Activated CD4-positive, CD25-positive, alpha-beta regulatory T cell (primary cell): ENCODE data around the gene RBX1.
"Not testable (repeated sequence)": the region's sequence is repeated elsewhere in the genome, so short reads cannot be mapped to it uniquely, and the experiment has no call there.

Source experiments
- DNase-seq, 4 experiments: peaks; one replicate each; lab custom pipeline; 2025; lab: John Stamatoyannopoulos, UW

The RBX1 gene

GRCh38 chr22:40972587-40972986, 21.4 kb downstream of the RBX1 start:
- DNase-seq = no peak

- no peak for DNase-seq
Observed at GRCh38 chr22:40973144-40973543, 22.0 kb downstream of the RBX1 start.

- no peak for DNase-seq
Observed at GRCh38 chr22:40975366-40975765, 24.2 kb downstream of the RBX1 start.

GRCh38 chr22:40976866-40977700, 25.9 kb downstream of the RBX1 start:
- DNase-seq = no peak

GRCh38 chr22:40979198-40979597, 28.0 kb downstream of the RBX1 start:
- DNase-seq = no peak

- no peak for DNase-seq
Observed at GRCh38 chr22:40979871-40980270, 28.7 kb downstream of the RBX1 start.

- no peak for DNase-seq
Observed at GRCh38 chr22:40982482-40983385, 31.6 kb downstream of the RBX1 start.

- no peak for DNase-seq
Observed at GRCh38 chr22:40991298-40991697, 40.1 kb downstream of the RBX1 start.

GRCh38 chr22:40995821-40996220, 44.6 kb downstream of the RBX1 start:
- DNase-seq = no peak

- DNase-seq = no peak
Observed at GRCh38 chr22:40997520-40997919, 46.3 kb downstream of the RBX1 start.

GRCh38 chr22:41000040-41000565, 48.9 kb downstream of the RBX1 start:
- DNase-seq = no peak

- DNase-seq = no peak
Observed at GRCh38 chr22:41000941-41001721, 50.0 kb downstream of the RBX1 start.

- no peak for DNase-seq
Observed at GRCh38 chr22:41001722-41002122, 50.5 kb downstream of the RBX1 start.

- DNase-seq = not testable (repeated sequence)
Observed at GRCh38 chr22:41002386-41002785, 51.2 kb downstream of the RBX1 start.

- DNase-seq = no peak
Observed at GRCh38 chr22:41003066-41003465, 51.9 kb downstream of the RBX1 start.

- DNase-seq = no peak
Observed at GRCh38 chr22:41003976-41004375, 52.8 kb downstream of the RBX1 start.

GRCh38 chr22:41009222-41009948, 58.2 kb downstream of the RBX1 start:
- no peak for DNase-seq

GRCh38 chr22:41015003-41015402, 63.8 kb downstream of the RBX1 start:
- DNase-seq = no peak

- no peak for DNase-seq
Observed at GRCh38 chr22:41021061-41021612, 70.0 kb downstream of the RBX1 start.

- peak; percentile 8 to 34 (median 30) for DNase-seq
Observed at GRCh38 chr22:41021613-41022454, 70.7 kb downstream of the RBX1 start.
